ENCODE data around the gene CORO2A.

The CORO2A gene

GRCh38 chr9:98074115-98074990 lies 118.1 kb downstream of the CORO2A start:
- Histone ChIP-seq H3K9ac (ENCODE audit: low read length) (no peak overlapping the region), H3K4me2 (ENCODE audit: low read length) (peak overlapping the region; percentile 24; the same call in 1 of the 2 replicates), H3K27ac (ENCODE audit: low read depth, low read length, poor library complexity, severe bottlenecking) (peak overlapping the region; percentile 33), H3F3A (ENCODE audit: insufficient read depth, low read length) (no peaks in the 10 kb centered on the region), H3K79me2 (ENCODE audit: insufficient read depth, low read length) (no peaks in the 10 kb centered on the region), H4K20me1 (ENCODE audit: insufficient read depth, low read length) (no peaks in the 10 kb centered on the region), H3K36me3 (ENCODE audit: insufficient read depth, low read length) (peaks cover 10% of the 10 kb centered on the region; the same call in 1 of the 2 replicates), H3K4me1 (ENCODE audit: insufficient read depth, low read length, severe bottlenecking) (peaks cover 23% of the 10 kb centered on the region), H3K9me3 (ENCODE audit: low read length) (no peaks in the 10 kb centered on the region), H2AFZ (ENCODE audit: low read length) (no peak overlapping the region), H3K9me2 (ENCODE audit: low read depth, low read length) (no peaks in the 10 kb centered on the region), H3K4me3 (ENCODE audit: low read depth, low read length, poor library complexity, severe bottlenecking) (no peak overlapping the region), H3K27me3 (ENCODE audit: insufficient read depth, low read length) (no peaks in the 10 kb centered on the region)
- no peak for TF ChIP-seq EZH2 (IDR thresholded peaks at IDR 0.05; ENCODE audit: borderline replicate concordance, low read length)
- TF ChIP-seq CTCF (IDR thresholded peaks at IDR 0.05; ENCODE audit: low read length), result peak; percentile 97

GRCh38 chr9:98071737-98072136 lies 120.7 kb downstream of the CORO2A start:
- Histone ChIP-seq H3K9me2 (ENCODE audit: low read depth, low read length) (no peaks in the 10 kb centered on the region), H3K9ac (ENCODE audit: low read length) (no peak overlapping the region), H3K9me3 (ENCODE audit: low read length) (no peaks in the 10 kb centered on the region), H3F3A (ENCODE audit: insufficient read depth, low read length) (no peaks in the 10 kb centered on the region), H2AFZ (ENCODE audit: low read length) (no peak overlapping the region), H4K20me1 (ENCODE audit: insufficient read depth, low read length) (no peaks in the 10 kb centered on the region), H3K79me2 (ENCODE audit: insufficient read depth, low read length) (no peaks in the 10 kb centered on the region), H3K4me2 (ENCODE audit: low read length) (no peak overlapping the region), H3K36me3 (ENCODE audit: insufficient read depth, low read length) (peaks cover 16% of the 10 kb centered on the region), H3K4me1 (ENCODE audit: insufficient read depth, low read length, severe bottlenecking) (peaks cover 23% of the 10 kb centered on the region), H3K27ac (ENCODE audit: low read depth, low read length, poor library complexity, severe bottlenecking) (no peak overlapping the region), H3K27me3 (ENCODE audit: insufficient read depth, low read length) (no peaks in the 10 kb centered on the region), H3K4me3 (ENCODE audit: low read depth, low read length, poor library complexity, severe bottlenecking) (no peak overlapping the region)
- TF ChIP-seq EZH2 (IDR thresholded peaks at IDR 0.05; ENCODE audit: borderline replicate concordance, low read length), result no peak
- TF ChIP-seq CTCF (IDR thresholded peaks at IDR 0.05; ENCODE audit: low read length), result no peak
